ENCODE results near the gene WDR62.
"Not testable (repeated sequence)": the region's sequence is repeated elsewhere in the genome, so short reads cannot be mapped to it uniquely, and the experiment has no call there.

WDR62 gene

GRCh38 chr19:36040495-36040894, 14.2 kb upstream of the WDR62 start:
- no peak for DNase-seq

GRCh38 chr19:36041092-36041491, 13.6 kb upstream of the WDR62 start:
- DNase-seq: not testable (repeated sequence)

GRCh38 chr19:36041831-36042230, 12.9 kb upstream of the WDR62 start:
- no peak for DNase-seq

- DNase-seq: no peak
These were observed 10.7 kb upstream of the WDR62 start for GRCh38 chr19:36043952-36044351.

- DNase-seq: no peak
These were observed 8.2 kb upstream of the WDR62 start for GRCh38 chr19:36046443-36047050.

GRCh38 chr19:36047835-36048234, 6.9 kb upstream of the WDR62 start:
- DNase-seq: no peak

- DNase-seq: no peak
These were observed 5.5 kb upstream of the WDR62 start for GRCh38 chr19:36049080-36049698.

GRCh38 chr19:36051236-36051635, 3.5 kb upstream of the WDR62 start:
- DNase-seq: no peak

- DNase-seq: no peak
These were observed 3.1 kb upstream of the WDR62 start for GRCh38 chr19:36051637-36052036.

- peak; percentile 97 for DNase-seq
These were observed 471 bp upstream of the WDR62 start, which contains the start of gene THAP8 for GRCh38 chr19:36054119-36054732. Gene THAP8 (minus strand): TSS chr19:36054285. CDS start chr19:36054217, 68 bp downstream.

- DNase-seq: no peak
These were observed 3.9 kb downstream of the WDR62 start for GRCh38 chr19:36058481-36059179.

GRCh38 chr19:36059180-36059910, 4.6 kb downstream of the WDR62 start:
- DNase-seq: no peak

GRCh38 chr19:36060430-36060829, 5.7 kb downstream of the WDR62 start:
- no peak for DNase-seq

- DNase-seq: no peak
These were observed 6.7 kb downstream of the WDR62 start for GRCh38 chr19:36061367-36061766.

GRCh38 chr19:36064826-36065225, 10.1 kb downstream of the WDR62 start:
- no peak for DNase-seq

- no peak for DNase-seq
These were observed 13.0 kb downstream of the WDR62 start for GRCh38 chr19:36067681-36068080.

- not testable (repeated sequence) for DNase-seq
These were observed 14.3 kb downstream of the WDR62 start for GRCh38 chr19:36068810-36069499.

GRCh38 chr19:36072081-36072480, 17.4 kb downstream of the WDR62 start:
- DNase-seq: no peak

- no peak for DNase-seq
These were observed 18.6 kb downstream of the WDR62 start for GRCh38 chr19:36073121-36073876.

GRCh38 chr19:36079389-36079945, 24.8 kb downstream of the WDR62 start:
- no peak for DNase-seq

GRCh38 chr19:36081385-36081784, 26.7 kb downstream of the WDR62 start:
- no peak for DNase-seq
